Caki2 (cell line): ENCODE data around the gene SMYD1. TPM values are rescaled to one million over a fixed set of nuclear protein-coding genes. Genes with fewer than 3 reads are reported as not detected.

ENCODE experiments used
- DNase-seq: peaks from one replicate; pipeline ENCODE4 v3.0.0-alpha.2; 2015; ENCODE audit warnings: low read depth
- in situ Hi-C: cut with HindIII; loops from 2 replicates; pipeline ENCODE4 v1.10.0; 2016; ENCODE audit warnings: low sequenced_read_pairs, low pct_unique_long_range_greater_than_20kb, mixed read lengths
- total RNA-seq: library from RNA; depleted of rRNA; stranded (reverse); fragments of >200 nt; shearing (Covaris generic); gene quantifications from 2 replicates; pipeline ENCODE4 v1.2.3, GENCODE V29; 2014; ENCODE audit warnings: low replicate concordance

SMYD1 gene
- total RNA-seq, 1 experiment from 2014 or later: not detected

DNA sequence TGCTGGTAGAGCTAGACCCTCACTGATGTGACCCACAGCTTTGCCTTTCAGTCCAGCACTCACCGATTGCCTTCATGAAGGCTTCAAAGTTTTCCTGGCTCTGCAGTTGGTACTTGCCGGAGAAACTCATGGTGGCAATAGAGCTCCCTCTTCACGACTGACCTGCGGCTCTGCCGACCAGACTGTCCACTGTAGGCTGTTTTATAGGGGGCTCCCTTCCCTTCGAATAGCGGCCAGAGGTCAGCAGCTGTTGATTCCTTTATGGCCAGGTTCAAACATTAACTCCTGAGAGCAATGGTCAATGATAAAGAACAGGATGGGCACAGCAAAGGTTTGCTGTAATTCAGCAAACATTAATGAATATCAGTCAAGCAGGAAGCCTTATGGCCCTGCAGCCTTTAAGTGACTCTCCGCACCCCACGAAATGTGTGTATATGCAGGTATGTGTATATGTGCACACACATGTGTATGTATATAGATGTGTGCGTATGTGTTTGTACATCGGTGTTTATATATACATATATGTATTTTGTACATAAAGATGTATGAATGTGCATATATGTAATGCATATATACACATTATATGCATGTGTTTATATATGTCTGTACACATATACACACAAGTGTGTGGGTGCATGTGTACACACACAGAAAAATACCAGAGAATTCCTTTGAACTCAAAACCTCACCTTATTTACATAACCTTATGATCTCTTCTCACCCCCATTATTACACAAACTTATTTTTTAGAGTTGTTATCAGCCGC, 60.4 kb downstream of the SMYD1 start, which contains the start of gene FABP1:
Gene FABP1 (minus strand): TSS at position 175 of the 766 bp plus-strand sequence. CDS start 45 bp downstream, at position 130.
- no peak for DNase-seq
- in situ Hi-C loops: no loop called here

DNA sequence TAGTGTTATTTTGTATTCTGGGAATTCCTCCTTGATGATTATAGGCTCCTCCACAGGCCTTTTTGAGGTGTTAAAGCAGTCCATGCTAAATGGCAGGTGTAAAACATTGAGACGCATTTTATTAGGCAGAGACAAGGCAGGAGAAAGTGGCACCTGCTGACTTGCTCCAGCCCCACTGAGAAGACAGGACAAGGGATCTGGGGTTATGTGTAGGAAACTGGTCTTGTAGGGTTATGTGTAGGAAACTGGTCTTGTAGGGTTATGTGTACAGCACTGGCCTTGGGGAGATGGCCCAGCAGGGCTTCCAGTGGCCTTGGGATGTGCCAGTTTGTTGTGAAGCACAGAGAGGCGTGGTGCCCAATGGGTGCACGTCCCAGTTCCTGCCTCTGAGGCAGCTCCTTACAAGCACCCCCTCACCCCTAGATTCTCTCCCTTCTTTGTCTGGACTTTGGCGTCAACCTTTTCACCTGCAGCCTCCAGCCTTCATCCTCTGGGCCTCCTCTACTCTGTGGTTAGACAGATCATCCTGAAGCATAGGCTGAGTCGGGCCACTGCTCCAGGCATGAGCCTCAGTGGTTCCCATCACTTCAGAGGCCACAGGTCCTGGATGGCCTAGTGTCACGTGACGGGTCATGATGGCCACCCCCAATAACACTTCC, 61.2 kb downstream of the SMYD1 start:
- in situ Hi-C loops: no loop called here
- DNase-seq: no peak

- in situ Hi-C loops: no loop called here
- DNase-seq: no peak
These were observed 61.8 kb downstream of the SMYD1 start for GRCh38 chr2:88129313-88129959.

GRCh38 chr2:88131201-88131998, 63.8 kb downstream of the SMYD1 start:
- in situ Hi-C loops: no loop called here
- DNase-seq: no peak

DNA sequence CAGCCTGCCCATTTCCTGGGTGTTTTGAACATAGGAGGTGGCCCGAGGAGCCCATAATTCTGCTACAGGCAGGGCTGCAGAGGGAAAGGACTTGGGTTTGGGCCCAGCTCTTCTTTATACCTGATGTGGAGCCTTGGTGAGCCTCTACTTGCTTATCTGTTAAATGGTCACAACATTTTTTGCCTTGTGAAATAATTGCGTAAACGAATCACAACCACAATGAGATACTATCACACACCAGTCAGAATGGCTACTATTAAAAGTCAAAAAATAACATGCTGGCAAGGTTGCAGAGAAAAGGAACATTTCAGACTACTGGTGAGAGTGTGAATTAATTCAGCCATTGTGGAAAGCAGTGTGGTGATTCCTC, 64.4 kb downstream of the SMYD1 start:
- DNase-seq: no peak
- in situ Hi-C loops: no loop called here

- no peak for DNase-seq
- in situ Hi-C loops: no loop called here
These were observed 66.2 kb downstream of the SMYD1 start for GRCh38 chr2:88133875-88134274.

GRCh38 chr2:88136817-88137216, 69.2 kb downstream of the SMYD1 start:
- DNase-seq: no peak
- in situ Hi-C loops: no loop called here

DNA sequence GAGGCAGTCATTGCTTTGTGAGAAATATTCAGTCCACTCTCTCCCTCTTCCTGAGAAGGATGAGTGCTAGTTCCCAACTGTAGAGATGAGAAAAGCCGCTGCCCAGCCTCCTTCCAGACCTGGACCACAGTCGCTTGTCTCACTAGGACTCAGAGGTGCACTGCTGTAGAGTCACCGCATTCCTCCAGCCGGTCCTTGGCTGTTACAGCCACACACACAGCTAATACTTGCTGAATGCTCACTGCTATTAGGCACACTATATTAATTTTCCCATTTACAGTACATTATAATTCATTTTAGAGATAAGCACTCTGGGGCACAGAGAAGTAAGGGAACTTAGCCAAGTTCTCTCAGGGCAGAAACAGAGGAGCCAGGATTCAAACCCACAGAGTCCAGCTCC, 70.2 kb downstream of the SMYD1 start:
- no peak for DNase-seq
- in situ Hi-C loops: no loop called here

DNA sequence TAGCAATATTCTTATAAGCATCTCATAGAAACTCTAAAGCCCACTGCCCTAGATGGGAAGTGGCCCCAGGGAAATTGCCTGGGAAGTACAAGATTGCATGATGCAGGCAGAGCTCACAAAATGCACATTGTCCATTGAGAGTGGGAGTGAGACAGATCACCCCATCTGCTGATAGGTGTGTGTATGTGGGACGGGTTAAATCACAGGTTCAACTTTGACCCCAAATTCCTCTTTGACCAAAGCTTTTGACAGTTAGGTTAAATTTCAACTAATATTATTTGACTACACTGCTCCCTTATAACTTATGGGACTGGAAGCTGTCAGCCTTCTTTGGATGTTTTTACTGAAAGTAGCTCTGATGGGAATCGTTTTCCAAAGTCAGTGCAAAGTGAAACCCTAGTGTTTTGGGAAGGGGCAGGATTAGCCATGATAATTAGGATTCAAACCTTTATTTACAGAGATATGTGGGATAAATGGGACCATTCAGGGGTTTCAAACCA, 71.6 kb downstream of the SMYD1 start:
- in situ Hi-C loops: no loop called here
- no peak for DNase-seq

DNA sequence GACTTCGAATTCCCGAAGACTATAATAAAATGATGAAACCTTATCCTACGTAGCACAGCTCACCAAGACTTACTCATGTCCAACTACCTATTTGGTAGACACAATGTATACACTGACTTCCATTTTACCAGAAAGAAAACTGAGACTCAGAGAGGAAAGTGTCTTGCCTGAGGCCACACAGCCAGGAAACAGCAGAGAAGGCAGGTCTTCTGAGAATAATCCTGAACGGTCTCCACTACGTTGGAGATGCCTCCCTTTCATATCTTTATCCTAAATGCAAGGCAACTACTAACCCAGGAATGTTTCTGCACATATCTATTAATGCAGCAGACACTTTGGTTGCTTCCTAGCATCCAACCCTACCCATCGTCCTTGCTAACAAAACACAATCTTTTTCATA, 72.2 kb downstream of the SMYD1 start:
- in situ Hi-C loops: no loop called here
- DNase-seq: no peak

DNA sequence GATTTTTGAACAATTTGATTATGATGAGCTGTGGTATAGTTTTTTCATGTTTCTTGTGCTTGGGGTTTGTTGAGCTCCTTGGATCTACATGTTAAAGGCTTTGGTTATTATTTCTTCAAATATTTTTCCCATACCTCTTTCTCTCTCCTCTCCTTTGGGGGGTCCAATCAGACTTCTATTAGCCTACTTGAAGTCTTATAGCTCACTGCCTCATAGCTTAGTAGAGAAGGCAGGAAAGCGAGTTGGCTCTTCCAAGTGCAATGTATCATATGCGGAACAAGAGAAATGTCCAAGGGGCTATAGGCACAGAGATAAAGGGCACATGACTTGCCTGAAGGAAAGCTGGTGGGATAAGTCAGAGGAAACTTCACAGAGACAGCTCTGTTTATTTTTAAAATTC, 74.3 kb downstream of the SMYD1 start:
- in situ Hi-C loops: no loop called here
- DNase-seq: no peak

DNA sequence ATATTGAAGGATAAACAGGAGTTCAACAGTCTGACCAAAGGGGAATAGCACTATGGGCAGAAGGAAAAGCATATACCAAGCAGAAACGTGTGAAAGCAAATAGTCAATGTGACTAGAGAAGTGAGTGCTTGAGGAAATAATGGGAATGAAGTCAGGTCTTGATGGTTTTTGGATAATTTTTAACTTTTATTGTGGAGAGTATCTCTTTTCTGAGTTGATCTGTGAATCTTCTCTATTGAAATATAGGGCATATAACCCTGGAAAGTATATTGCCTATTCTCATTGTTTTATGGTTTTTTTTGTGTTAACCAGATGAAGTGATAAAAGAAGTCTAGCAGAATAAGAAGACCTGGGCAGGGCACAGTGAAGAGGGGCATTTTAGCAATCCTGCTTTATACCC, 76.6 kb downstream of the SMYD1 start:
- DNase-seq: no peak
- in situ Hi-C loops: no loop called here

DNA sequence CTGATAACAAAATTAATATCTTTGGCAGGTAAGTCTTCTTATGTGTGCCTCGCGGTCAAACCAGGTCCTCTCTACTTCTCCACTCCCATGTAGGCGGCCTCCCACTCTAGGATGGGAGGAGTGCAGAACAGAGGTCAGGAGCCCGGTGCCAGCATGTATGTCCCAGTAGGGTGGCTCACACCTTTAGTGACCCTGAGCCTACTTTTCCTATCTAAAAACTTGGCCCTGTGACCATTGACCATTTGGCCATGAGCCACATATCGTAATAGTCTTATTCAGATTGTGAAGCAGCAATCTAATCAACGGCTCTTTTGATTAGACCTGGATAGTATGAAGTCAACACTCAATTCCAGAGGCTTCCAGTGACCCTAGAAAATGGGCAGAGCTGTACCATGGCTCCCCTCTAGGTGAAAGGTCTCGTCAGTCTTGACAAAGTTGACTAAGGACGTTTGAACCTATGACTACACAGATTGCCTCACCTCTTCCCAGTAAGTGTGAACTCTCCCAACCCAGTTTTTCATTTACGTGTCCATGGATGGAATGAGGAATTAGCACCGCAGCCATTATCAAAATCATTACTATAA, 77.4 kb downstream of the SMYD1 start:
- no peak for DNase-seq
- in situ Hi-C loops: no loop called here

DNA sequence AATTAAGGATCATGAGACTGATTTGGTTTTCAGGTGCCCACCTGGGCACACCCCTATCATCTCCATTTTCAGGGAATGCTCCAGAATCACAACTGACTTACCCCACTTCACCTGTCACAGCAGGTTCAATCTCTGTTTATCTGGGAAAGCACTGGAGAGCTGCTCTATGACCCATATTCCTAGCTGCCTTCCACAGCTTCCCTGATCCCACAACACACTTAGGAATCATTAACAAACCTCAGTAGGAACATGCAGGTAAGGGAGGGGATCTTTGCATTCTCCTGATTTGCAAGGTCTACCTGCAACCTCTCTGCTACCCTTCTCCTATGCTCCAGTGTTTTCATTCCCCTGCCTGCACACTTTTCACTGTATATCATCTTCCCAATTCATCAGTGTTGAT, 79.0 kb downstream of the SMYD1 start:
- in situ Hi-C loops: no loop called here
- DNase-seq: no peak

DNA sequence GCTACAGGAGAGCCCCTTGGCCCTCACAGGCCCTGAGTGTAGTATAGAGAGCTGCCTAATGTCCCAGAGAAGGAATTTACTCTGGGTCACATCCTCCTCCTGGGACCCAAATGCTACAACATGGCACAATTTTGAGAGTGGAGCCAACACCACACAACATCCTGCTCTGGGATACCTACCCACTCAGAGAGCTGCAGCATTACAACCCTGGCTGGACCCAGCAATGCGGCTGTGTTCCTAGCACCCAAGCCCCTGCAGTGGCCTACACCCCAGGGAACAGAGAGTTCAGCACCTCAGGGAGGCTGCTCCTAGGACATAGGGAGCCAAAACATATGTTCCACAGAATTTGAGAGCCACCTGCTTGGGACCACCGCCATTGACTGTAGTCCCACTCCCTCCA, 79.5 kb downstream of the SMYD1 start:
- DNase-seq: no peak
- in situ Hi-C loops: no loop called here

DNA sequence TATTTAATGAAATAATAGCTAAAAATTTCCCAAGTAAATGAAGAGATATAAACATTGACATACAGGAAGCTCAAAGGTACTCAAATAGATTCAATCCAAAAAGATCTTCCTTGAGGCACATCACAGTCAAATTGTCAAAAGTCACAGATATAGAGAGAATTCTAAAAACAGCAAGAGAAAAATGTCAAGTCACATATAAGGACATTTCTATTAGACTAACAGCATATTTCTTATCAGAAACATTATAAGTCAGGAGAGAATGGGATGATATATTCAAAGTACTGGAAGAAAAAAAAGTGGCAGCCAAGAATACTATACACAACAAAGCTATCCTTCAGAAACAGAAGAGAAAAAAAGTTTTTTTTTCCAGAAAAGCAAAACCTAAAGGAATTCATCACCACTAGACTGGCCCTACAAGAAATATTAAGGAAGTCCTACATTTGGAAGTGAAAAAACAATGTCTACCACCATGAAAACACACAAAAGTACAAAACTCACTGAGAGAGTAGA, 81.4 kb downstream of the SMYD1 start:
- no peak for DNase-seq
- in situ Hi-C loops: no loop called here

GRCh38 chr2:88159481-88159880, 91.9 kb downstream of the SMYD1 start:
- no peak for DNase-seq
- in situ Hi-C loops: no loop called here

- in situ Hi-C loops: no loop called here
- DNase-seq: peak; percentile 38
These were observed 92.4 kb downstream of the SMYD1 start for GRCh38 chr2:88159955-88160415.
